Vagina (tissue), 2 donors: Measurements from ENCODE around the gene TRIM72.

Experiments
- POLR2A ChIP-seq, 2 donors: fragments of 450-650 bp; IDR thresholded peaks; one replicate each; pipeline ENCODE4 v1.6.1; 2017; ENCODE audit warnings: antibody characterized with exemption in 2 of 2, mild to moderate bottlenecking in 2 of 2, moderate library complexity in 2 of 2
- POLR2AphosphoS5 ChIP-seq, 2 donors: sonication (generic); formaldehyde crosslinking; IDR thresholded peaks; one replicate each; pipeline ENCODE4 v1.9.0; 2017; ENCODE audit warnings: antibody characterized with exemption in 2 of 2, mild to moderate bottlenecking in 2 of 2, low read depth in 1 of 2; ENCODE audit not compliant: insufficient read depth in 1 of 2
- TF ChIP-seq, protein P1 (sequence below), 3 experiments: fragments of 450-650 bp in 2 of 3; fragments of 200-600 bp in 1 of 3; sonication (generic) in 1 of 3; IDR thresholded peaks; one replicate each; pipeline ENCODE4 v1.5.1; 2017 to 2019; ENCODE audit warnings: antibody characterized with exemption in 3 of 3, mild to moderate bottlenecking in 2 of 3, moderate library complexity in 2 of 3

DNA sequence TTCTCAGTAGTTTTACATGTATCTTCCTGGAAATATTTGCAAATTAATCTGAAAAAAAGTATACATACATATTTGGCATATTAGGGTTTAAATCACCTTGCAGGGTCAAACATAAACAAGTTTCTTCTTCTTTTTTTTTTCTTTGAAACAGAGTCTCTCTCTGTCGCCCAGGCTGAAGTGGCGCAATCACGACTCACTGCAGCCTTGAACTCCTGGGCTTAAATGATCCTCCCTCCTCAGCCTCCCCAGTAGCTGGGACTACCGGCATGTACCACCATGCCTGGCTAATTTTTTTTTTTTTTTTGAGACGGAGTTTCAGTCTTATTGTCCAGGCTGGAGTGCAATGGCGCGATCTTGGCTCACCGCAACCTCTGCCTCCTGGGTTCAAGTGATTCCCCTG lies 46.6 kb upstream of the TRIM72 start:
- TF ChIP-seq, protein P1, sequence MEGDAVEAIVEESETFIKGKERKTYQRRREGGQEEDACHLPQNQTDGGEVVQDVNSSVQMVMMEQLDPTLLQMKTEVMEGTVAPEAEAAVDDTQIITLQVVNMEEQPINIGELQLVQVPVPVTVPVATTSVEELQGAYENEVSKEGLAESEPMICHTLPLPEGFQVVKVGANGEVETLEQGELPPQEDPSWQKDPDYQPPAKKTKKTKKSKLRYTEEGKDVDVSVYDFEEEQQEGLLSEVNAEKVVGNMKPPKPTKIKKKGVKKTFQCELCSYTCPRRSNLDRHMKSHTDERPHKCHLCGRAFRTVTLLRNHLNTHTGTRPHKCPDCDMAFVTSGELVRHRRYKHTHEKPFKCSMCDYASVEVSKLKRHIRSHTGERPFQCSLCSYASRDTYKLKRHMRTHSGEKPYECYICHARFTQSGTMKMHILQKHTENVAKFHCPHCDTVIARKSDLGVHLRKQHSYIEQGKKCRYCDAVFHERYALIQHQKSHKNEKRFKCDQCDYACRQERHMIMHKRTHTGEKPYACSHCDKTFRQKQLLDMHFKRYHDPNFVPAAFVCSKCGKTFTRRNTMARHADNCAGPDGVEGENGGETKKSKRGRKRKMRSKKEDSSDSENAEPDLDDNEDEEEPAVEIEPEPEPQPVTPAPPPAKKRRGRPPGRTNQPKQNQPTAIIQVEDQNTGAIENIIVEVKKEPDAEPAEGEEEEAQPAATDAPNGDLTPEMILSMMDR (IDR thresholded peaks at IDR 0.05): no peak
- TF ChIP-seq POLR2A (IDR thresholded peaks at IDR 0.05) (no peak), POLR2AphosphoS5 (IDR thresholded peaks at IDR 0.05; ENCODE audit: insufficient read depth in 1 of 2, low read depth in 1 of 2) (no peak)
